Omental fat pad (tissue), 4 donors: Measurements from ENCODE around the gene MAEA. TPM values are rescaled to one million over a fixed set of nuclear protein-coding genes. Genes with fewer than 3 reads are reported as not detected.

Experiments used
- ATAC-seq: fragments of 150-250 bp; one replicate; pipeline ENCODE4 v1.9.1; 2016; ENCODE audit warnings: mild to moderate bottlenecking, moderate library complexity; ENCODE audit not compliant: low FRiP score
- DNase-seq: peaks from one replicate; pipeline ENCODE4 v3.0.0-alpha.2; 2019; ENCODE audit warnings: low spot score
- CTCF ChIP-seq, 3 donors: fragments of 450-650 bp; IDR thresholded peaks; one replicate each; pipeline ENCODE4 v1.5.1; 2016 to 2017; ENCODE audit warnings: antibody characterized with exemption in 3 of 3, mild to moderate bottlenecking in 3 of 3, moderate library complexity in 2 of 3
- total RNA-seq, 4 donors: library from RNA; depleted of rRNA; stranded (reverse); fragments of >200 nt; gene quantifications; one replicate each; pipeline ENCODE4 v1.1.0, GENCODE V29; 2016

The MAEA gene
- total RNA-seq, 4 donors from 2014 or later, result 38.8 to 71.2 (median 51.8) TPM

GRCh38 chr4:1259966-1260365 lies 29.7 kb upstream of the MAEA start:
- ATAC-seq, result no peak
- DNase-seq, result no peak
- TF ChIP-seq CTCF (IDR thresholded peaks at IDR 0.05), result no peak

- DNase-seq (no peak), ATAC-seq (no peak)
- no peak for TF ChIP-seq CTCF (IDR thresholded peaks at IDR 0.05)
Measured at GRCh38 chr4:1260418-1261106, 29.1 kb upstream of the MAEA start.

- DNase-seq (no peak), ATAC-seq (no peak)
- TF ChIP-seq CTCF (IDR thresholded peaks at IDR 0.05), result no peak
Measured at GRCh38 chr4:1261107-1261928, 28.4 kb upstream of the MAEA start.

GRCh38 chr4:1264942-1265341 lies 24.7 kb upstream of the MAEA start:
- ATAC-seq (no peak), DNase-seq (no peak)
- TF ChIP-seq CTCF (IDR thresholded peaks at IDR 0.05), result no peak

- ATAC-seq, result no peak
Measured at GRCh38 chr4:1265351-1265750, 24.3 kb upstream of the MAEA start.

GRCh38 chr4:1266881-1267763 lies 22.6 kb upstream of the MAEA start:
- ATAC-seq (no peak), DNase-seq (no peak)
- TF ChIP-seq CTCF (IDR thresholded peaks at IDR 0.05), result no peak

More at GRCh38 chr4:1265351-1265750, 24.3 kb upstream of the MAEA start:
- no peak for TF ChIP-seq CTCF (IDR thresholded peaks at IDR 0.05)
- no peak for DNase-seq
